Left ventricle myocardium inferior (tissue), 1 donor: ENCODE results near the gene ATP8A1. TPM values are rescaled to one million over a fixed set of nuclear protein-coding genes. Genes with fewer than 3 reads are reported as not detected.

Source experiments
- DNase-seq: peaks from one replicate; pipeline ENCODE4 v3.0.0-alpha.2; 2020
- H3K27ac ChIP-seq: fragments of 200-600 bp; replicated peaks from 2 replicates; pipeline ENCODE4 v1.8.0; 2021
- H3K27me3 ChIP-seq: fragments of 200-600 bp; 2 replicates; pipeline ENCODE4 v1.8.0; 2021; ENCODE audit warnings: low read depth
- H3K36me3 ChIP-seq: fragments of 200-600 bp; 2 replicates; pipeline ENCODE4 v1.8.0; 2021
- H3K4me1 ChIP-seq: fragments of 200-600 bp; 2 replicates; pipeline ENCODE4 v1.8.0; 2021
- H3K4me3 ChIP-seq: fragments of 200-600 bp; 2 replicates; pipeline ENCODE4 v1.8.0; 2021; ENCODE audit warnings: mild to moderate bottlenecking, moderate library complexity
- H3K9me3 ChIP-seq: fragments of 200-600 bp; replicated peaks from 2 replicates; pipeline ENCODE4 v1.8.0; 2021
- CTCF ChIP-seq: fragments of 200-600 bp; IDR thresholded peaks from 2 replicates; pipeline ENCODE4 v1.8.0; 2021; ENCODE audit warnings: antibody characterized with exemption, mild to moderate bottlenecking, borderline replicate concordance
- intact Hi-C: fragments of 100-400 bp; cut with micrococcal nuclease; formaldehyde crosslinking; loops from one replicate; pipeline ENCODE4 v1.11.0; 2022
- total RNA-seq: library from RNA; stranded (reverse); fragmentation: NEBNext Ultra II Directional; extraction: Animal tissue kit (Norgen Biotek cat#: 25700); gene quantifications from one replicate; pipeline ENCODE4 v1.2.1, GENCODE V29; 2021
- donor health status: DM: no; HTN: yes; CAD: no; lungs with severe emphysema.

Gene ATP8A1
- total RNA-seq, 1 donor from 2014 or later: 19.2 TPM

GRCh38 chr4:42452823-42453222 lies 204.1 kb downstream of the ATP8A1 start:
- H3K36me3 ChIP-seq: peaks cover 28% of the 10 kb centered on the region

GRCh38 chr4:42446823-42447222 lies 210.1 kb downstream of the ATP8A1 start:
- TF ChIP-seq CTCF: no peak
- intact Hi-C loops: no loop called here

More at GRCh38 chr4:42452823-42453222, 204.1 kb downstream of the ATP8A1 start:
- Histone ChIP-seq H3K27ac (no peak overlapping the region), H3K4me1 (no peaks in the 10 kb centered on the region), H3K9me3 (no peaks in the 10 kb centered on the region), H3K27me3 (no peaks in the 10 kb centered on the region), H3K4me3 (no peak overlapping the region)
- intact Hi-C loops: no loop called here
- TF ChIP-seq CTCF: no peak
- DNase-seq: no peak

GRCh38 chr4:42445038-42445437 lies 211.9 kb downstream of the ATP8A1 start:
- Histone ChIP-seq H3K27ac (no peak overlapping the region), H3K27me3 (no peaks in the 10 kb centered on the region), H3K4me3 (no peak overlapping the region), H3K9me3 (no peaks in the 10 kb centered on the region), H3K4me1 (no peaks in the 10 kb centered on the region), H3K36me3 (peaks cover 34% of the 10 kb centered on the region)
- DNase-seq: no peak
- TF ChIP-seq CTCF: no peak
- intact Hi-C loops: no loop called here

More at GRCh38 chr4:42446823-42447222, 210.1 kb downstream of the ATP8A1 start:
- no peak overlapping the region for H3K4me3 ChIP-seq
- H3K27me3 ChIP-seq: no peaks in the 10 kb centered on the region
- H3K4me1 ChIP-seq: no peaks in the 10 kb centered on the region
- DNase-seq: no peak
- peaks cover 49% of the 10 kb centered on the region for H3K36me3 ChIP-seq
- H3K9me3 ChIP-seq: no peaks in the 10 kb centered on the region
- H3K27ac ChIP-seq: no peak overlapping the region

- H3K9me3 ChIP-seq: no peaks in the 10 kb centered on the region
- TF ChIP-seq CTCF: no peak
- H3K4me1 ChIP-seq: no peaks in the 10 kb centered on the region
- H3K4me3 ChIP-seq: no peak overlapping the region
- H3K27me3 ChIP-seq: no peaks in the 10 kb centered on the region
- no peak overlapping the region for H3K27ac ChIP-seq
- intact Hi-C loops: no loop called here
- peaks cover 21% of the 10 kb centered on the region for H3K36me3 ChIP-seq
- no peak for DNase-seq
These were observed 214.3 kb downstream of the ATP8A1 start for GRCh38 chr4:42442601-42443000.

- H3K4me3 ChIP-seq: no peak overlapping the region
- no peaks in the 10 kb centered on the region for H3K4me1 ChIP-seq
- TF ChIP-seq CTCF: no peak
- peaks cover 24% of the 10 kb centered on the region for H3K36me3 ChIP-seq
- H3K27ac ChIP-seq: no peak overlapping the region
- no peaks in the 10 kb centered on the region for H3K9me3 ChIP-seq
- intact Hi-C loops: no loop called here
- DNase-seq: no peak
- H3K27me3 ChIP-seq: no peaks in the 10 kb centered on the region
These were observed 216.8 kb downstream of the ATP8A1 start for GRCh38 chr4:42440083-42440482.
